Activated B cell treated with CpG ODN at 0.5 μM for 24 hours (primary cell): ENCODE measurements around the gene VPS13C. TPM values are rescaled to one million over a fixed set of nuclear protein-coding genes. Genes with fewer than 3 reads are reported as not detected.

Source experiments
- ATAC-seq: fragments of 200-7000 bp; cut with Tn5 transposase; one replicate; pipeline ENCODE4 v1.10.0; 2021; ENCODE audit warnings: low read depth, mild to moderate bottlenecking, moderate library complexity
- CTCF ChIA-PET: fragments of 350-600 bp; sonication (Branson Sonifier 250); formaldehyde crosslinking; loops from one replicate; lab custom pipeline; 2021; ENCODE audit warnings: antibody characterized with exemption; lab: Charles Lee
- POLR2A ChIA-PET: fragments of 350-600 bp; sonication (Branson Sonifier 250); formaldehyde crosslinking; loops from one replicate; lab custom pipeline; 2021; ENCODE audit warnings: antibody characterized with exemption; lab: Charles Lee
- DNase-seq: peaks from one replicate; pipeline ENCODE4 v3.0.0; 2022
- H3K27ac Mint-ChIP-seq: one replicate; pipeline ENCODE4 v1.8.0; 2020; ENCODE audit warnings: mixed read lengths
- H3K27me3 Mint-ChIP-seq: one replicate; pipeline ENCODE4 v1.8.0; 2021; ENCODE audit warnings: mixed read lengths
- H3K36me3 Mint-ChIP-seq: one replicate; pipeline ENCODE4 v1.8.0; 2021; ENCODE audit warnings: low read depth, mixed read lengths
- H3K4me1 Mint-ChIP-seq: one replicate; pipeline ENCODE4 v1.8.0; 2021; ENCODE audit warnings: mixed read lengths
- H3K4me3 Mint-ChIP-seq: one replicate; pipeline ENCODE4 v1.8.0; 2020; ENCODE audit warnings: mild to moderate bottlenecking, mixed read lengths
- H3K9me3 Mint-ChIP-seq: one replicate; pipeline ENCODE4 v1.8.0; 2020; ENCODE audit warnings: mixed read lengths
- intact Hi-C: fragments of 100-400 bp; cut with micrococcal nuclease; formaldehyde crosslinking; loops from one replicate; pipeline ENCODE4 v1.15.1; 2024
- total RNA-seq: library from RNA; stranded (reverse); gene quantifications from 2 replicates; pipeline ENCODE4 v1.2.3, GENCODE V29; 2022
- TF ChIP-seq, protein P1 (sequence below): fragments of 200-600 bp; IDR thresholded peaks from one replicate; pipeline ENCODE4 v1.8.0; 2022; ENCODE audit warnings: antibody characterized with exemption, mild to moderate bottlenecking

VPS13C gene
- total RNA-seq, 1 donor from 2014 or later, result 172 TPM

DNA sequence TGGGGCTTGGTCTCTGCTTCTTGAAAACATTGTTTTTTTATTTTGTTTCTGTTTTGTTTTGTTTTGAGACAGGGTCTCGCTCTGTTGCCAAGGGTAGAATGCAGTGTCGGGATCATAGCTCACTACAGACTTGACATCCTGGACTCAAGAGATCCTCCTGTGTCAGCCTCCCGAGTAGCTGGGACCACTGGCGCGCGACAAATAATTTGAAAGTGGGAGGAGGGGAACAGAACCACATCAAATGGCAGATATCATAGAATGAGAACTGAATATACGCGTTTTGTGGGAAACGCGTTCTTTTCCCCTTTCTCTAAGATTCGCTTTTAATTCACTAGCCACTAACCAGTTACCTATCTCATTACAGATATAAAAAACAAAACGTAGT, 641 bp upstream of the VPS13C start:
- no peak for DNase-seq
- no peak for ATAC-seq
- H3K27ac Mint-ChIP-seq, result peak overlapping the region; percentile 94

GRCh38 chr15:62059816-62060112, 483 bp downstream of the VPS13C start:
- CTCF ChIA-PET, result interaction anchor here (1.0 to 1.9 kb wide), 11 partner anchors 12 to 81 kb away, joined by 3 to 10 read pairs (median 4); no protein-coding TSS in a partner anchor
- intact Hi-C loops, result loop anchor here (1.0 to 10.0 kb wide), 5 partner anchors 9 to 1665 kb away; partner anchors contain the start of gene ANXA2
- H3K9me3 Mint-ChIP-seq, result no peaks in the 10 kb centered on the region
- H3K4me1 Mint-ChIP-seq, result peaks cover 44% of the 10 kb centered on the region
- peaks cover 28% of the 10 kb centered on the region for H3K36me3 Mint-ChIP-seq
- TF ChIP-seq, protein P1, sequence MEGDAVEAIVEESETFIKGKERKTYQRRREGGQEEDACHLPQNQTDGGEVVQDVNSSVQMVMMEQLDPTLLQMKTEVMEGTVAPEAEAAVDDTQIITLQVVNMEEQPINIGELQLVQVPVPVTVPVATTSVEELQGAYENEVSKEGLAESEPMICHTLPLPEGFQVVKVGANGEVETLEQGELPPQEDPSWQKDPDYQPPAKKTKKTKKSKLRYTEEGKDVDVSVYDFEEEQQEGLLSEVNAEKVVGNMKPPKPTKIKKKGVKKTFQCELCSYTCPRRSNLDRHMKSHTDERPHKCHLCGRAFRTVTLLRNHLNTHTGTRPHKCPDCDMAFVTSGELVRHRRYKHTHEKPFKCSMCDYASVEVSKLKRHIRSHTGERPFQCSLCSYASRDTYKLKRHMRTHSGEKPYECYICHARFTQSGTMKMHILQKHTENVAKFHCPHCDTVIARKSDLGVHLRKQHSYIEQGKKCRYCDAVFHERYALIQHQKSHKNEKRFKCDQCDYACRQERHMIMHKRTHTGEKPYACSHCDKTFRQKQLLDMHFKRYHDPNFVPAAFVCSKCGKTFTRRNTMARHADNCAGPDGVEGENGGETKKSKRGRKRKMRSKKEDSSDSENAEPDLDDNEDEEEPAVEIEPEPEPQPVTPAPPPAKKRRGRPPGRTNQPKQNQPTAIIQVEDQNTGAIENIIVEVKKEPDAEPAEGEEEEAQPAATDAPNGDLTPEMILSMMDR, result no peak
- DNase-seq, result peak; percentile 59
- H3K27ac Mint-ChIP-seq, result peak overlapping the region; percentile 94
- ATAC-seq, result peak; percentile 71
- no peaks in the 10 kb centered on the region for H3K27me3 Mint-ChIP-seq
- H3K4me3 Mint-ChIP-seq, result peak overlapping the region; percentile 94
- POLR2A ChIA-PET, result interaction anchor here (0.6 to 2.0 kb wide), 7 partner anchors 10 to 78 kb away, joined by 3 to 36 read pairs (median 4); no protein-coding TSS in a partner anchor

More for the DNA sequence above, 641 bp upstream of the VPS13C start:
- no peaks in the 10 kb centered on the region for H3K27me3 Mint-ChIP-seq
- H3K4me3 Mint-ChIP-seq, result peak overlapping the region; percentile 94
- peaks cover 36% of the 10 kb centered on the region for H3K4me1 Mint-ChIP-seq
- ChIA-PET POLR2A (interaction anchor here (1.0 to 2.0 kb wide), 6 partner anchors 11 to 74 kb away, joined by 3 to 36 read pairs (median 4); no protein-coding TSS in a partner anchor), CTCF (interaction anchor here (1.0 to 1.9 kb wide), 11 partner anchors 11 to 82 kb away, joined by 3 to 10 read pairs (median 4); no protein-coding TSS in a partner anchor)
- intact Hi-C loops, result loop anchor here (1.0 to 10.0 kb wide), 3 partner anchors 7 to 1666 kb away; partner anchors contain the start of gene ANXA2
- peaks cover 24% of the 10 kb centered on the region for H3K36me3 Mint-ChIP-seq
- TF ChIP-seq, protein P1, result no peak
- H3K9me3 Mint-ChIP-seq, result no peaks in the 10 kb centered on the region

DNA sequence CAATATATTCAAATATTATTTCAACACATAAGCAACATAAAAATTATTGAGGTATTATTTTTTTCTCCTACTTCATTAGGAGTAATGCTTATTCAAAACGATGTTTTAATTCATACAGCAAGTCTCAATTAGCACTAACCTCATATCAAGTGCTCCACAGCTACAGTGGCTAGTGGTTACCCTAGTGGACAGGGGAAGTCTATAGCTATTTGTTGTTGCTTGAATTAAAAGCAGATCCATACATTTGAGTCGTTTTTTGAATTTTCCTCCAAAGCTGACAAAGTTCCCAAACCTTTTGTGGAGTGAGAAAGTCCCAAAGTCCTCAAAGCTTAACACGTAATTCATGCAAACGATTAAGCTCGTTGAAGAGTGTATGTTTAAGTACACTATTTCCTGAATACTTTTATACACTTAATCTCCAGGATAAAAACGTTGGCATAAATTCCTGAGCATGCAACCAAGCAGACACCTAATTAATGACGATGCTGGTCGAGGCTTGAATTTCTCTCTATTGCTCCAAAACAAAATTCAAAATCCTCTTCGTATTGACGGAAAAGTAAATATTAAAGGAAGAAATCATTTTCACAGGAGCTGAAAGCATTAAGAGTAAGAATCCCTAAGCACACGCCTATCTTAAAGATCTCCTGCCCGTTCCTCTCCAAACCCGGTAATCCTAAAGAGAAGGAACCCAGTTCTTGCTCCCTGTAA, 985 bp downstream of the VPS13C start:
- DNase-seq (no peak), ATAC-seq (no peak)
- peak overlapping the region; percentile 94 for H3K4me3 Mint-ChIP-seq
- peaks cover 28% of the 10 kb centered on the region for H3K36me3 Mint-ChIP-seq
- POLR2A ChIA-PET, result interaction anchor here (0.6 to 1.1 kb wide), 4 partner anchors 12 to 50 kb away, joined by 3 to 6 read pairs (median 4); no protein-coding TSS in a partner anchor
- TF ChIP-seq, protein P1, result no peak
- no peaks in the 10 kb centered on the region for H3K27me3 Mint-ChIP-seq
- H3K27ac Mint-ChIP-seq, result peak overlapping the region; percentile 94
- no peaks in the 10 kb centered on the region for H3K9me3 Mint-ChIP-seq
- intact Hi-C loops, result loop anchor here (1.0 kb wide), 2 partner anchors 12 to 32 kb away; no protein-coding TSS in a partner anchor
- H3K4me1 Mint-ChIP-seq, result peaks cover 49% of the 10 kb centered on the region
- CTCF ChIA-PET, result no interaction called here

DNA sequence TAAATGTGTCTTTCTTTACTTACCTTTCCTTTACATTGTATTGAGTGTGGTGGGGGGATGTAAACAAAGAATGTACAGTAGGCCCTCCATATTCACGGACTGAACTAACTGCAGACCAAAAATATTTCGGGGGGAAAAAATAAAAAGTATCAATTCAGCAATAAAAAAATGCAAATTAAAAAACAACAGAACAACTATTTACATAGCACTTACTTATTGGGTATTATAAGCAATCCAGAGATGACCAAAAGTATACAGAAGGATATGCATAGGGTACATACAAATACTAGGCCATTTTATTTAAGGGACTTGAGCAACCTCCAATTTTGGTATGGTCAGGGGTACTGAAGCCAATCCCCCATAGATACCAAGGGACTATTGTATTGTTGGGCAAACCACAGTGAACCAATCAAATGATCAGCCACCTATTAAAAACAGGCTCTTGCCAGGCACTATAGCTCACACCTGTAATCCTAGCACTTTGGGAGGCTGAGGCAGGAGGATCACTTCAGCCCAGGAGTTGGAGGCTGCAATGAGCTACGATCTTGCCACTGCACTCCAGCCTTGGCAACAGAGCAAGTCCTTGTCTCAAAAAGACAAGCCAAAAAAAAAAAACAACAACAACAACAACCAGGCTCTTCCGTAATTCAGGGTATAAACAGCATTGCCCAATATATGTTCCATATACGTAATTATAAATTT, 1.8 kb downstream of the VPS13C start:
- Mint-ChIP-seq H3K9me3 (no peaks in the 10 kb centered on the region), H3K27ac (peak overlapping the region; percentile 12), H3K4me1 (peaks cover 55% of the 10 kb centered on the region), H3K4me3 (peak overlapping the region; percentile 42), H3K27me3 (no peaks in the 10 kb centered on the region), H3K36me3 (peaks cover 28% of the 10 kb centered on the region)
- CTCF ChIA-PET, result no interaction called here
- intact Hi-C loops, result loop anchor here (1.0 kb wide), 2 partner anchors 11 to 31 kb away; no protein-coding TSS in a partner anchor
- ATAC-seq (no peak), DNase-seq (no peak)
- TF ChIP-seq, protein P1, result no peak
- POLR2A ChIA-PET, result interaction anchor here (1.0 kb wide), 1 partner anchor 31 kb away, joined by 4 read pairs; no protein-coding TSS in a partner anchor
